ENCODE results near the gene VRK3. TPM values are rescaled to one million over a fixed set of nuclear protein-coding genes. Genes with fewer than 3 reads are reported as not detected.

The VRK3 gene
- total RNA-seq, 1 donor from 2014 or later, result 42.4 TPM

DNA sequence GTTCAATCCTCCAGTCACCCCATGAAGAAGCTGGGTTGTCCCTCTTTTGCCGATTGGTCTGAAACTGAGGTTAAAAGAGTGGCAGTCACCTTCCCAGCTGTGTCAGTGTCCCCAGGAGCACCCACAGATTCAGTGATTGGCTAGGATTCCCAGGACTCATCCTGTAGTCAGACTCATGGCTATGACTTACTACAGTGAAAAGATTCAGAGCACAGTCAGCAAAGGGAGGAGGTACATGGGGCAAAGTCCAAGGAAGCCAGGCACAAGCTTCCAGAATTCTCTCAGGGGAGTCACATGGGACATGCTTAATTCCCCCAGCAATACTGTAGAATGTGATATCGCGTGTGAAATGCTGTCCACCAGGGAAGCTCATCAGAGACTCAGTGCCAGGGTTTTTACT lies 14.8 kb upstream of the VRK3 start:
- no peak for ATAC-seq
- intact Hi-C loops (cut with DNase I), result no loop called here
- DNase-seq (ENCODE audit: low spot score), result no peak

DNA sequence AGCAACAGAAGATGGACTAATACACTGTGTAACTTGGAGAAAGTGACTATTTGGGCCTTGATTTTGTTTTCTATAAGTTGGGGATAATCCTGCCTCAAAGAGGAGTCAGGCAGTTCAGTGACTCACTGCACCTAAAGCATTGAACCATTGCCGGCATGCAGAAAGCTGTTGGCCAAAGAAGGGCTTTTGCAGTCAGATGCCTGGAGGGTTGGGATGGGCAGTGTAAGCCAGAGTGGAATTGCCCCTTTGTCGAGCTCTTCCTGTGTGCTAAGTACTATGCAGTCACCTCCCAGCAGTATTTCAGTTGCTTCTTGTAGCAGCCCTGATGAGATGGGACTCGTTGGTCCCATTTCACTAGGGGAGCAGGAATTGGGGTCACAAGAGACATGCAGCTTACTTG lies 11.7 kb upstream of the VRK3 start:
- DNase-seq (ENCODE audit: low spot score) (no peak), ATAC-seq (no peak)
- intact Hi-C loops (cut with DNase I), result no loop called here

DNA sequence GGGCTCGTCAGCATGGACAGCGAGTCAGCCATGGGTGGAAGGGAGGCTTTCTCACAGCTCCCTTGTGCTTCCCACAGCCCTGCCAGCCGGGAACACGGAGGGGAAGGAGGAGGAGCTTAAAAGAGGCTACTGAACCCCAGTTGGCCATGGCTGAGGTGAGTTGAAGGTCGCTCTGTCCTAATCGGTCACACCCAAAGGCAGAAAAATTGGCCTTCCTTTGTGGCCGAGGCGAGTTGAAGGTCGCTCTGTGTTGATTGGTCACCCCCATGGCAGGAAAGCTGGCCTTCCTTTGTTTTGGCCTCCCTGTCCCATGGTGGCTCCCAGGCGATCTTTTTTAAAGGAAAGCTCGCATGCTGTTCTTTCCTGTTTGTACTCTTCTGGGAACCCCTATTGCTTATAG lies 5.8 kb upstream of the VRK3 start:
- DNase-seq (ENCODE audit: low spot score) (no peak), ATAC-seq (no peak)
- intact Hi-C loops (cut with DNase I), result no loop called here

DNA sequence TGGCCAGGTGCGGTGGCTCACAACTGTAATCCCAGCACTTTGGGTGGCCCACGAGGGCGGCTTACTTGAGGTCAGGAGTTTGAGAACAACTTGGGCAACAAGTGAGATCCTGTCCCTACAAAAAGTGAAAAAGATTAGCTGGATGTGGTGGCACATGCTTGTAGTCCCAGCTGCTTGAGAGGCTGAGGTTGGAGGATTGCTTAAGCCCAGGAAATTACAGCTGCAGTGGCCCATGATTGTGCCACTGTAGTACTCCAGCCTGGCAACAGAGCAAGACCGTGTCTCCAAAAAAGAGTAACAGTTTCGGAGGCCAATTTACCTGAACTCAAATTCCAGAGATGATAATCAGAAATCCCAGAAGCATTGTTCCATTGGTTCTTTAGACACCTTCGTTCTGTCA lies 5.1 kb upstream of the VRK3 start:
- DNase-seq (ENCODE audit: low spot score), result no peak
- no peak for ATAC-seq
- intact Hi-C loops (cut with DNase I), result no loop called here

DNA sequence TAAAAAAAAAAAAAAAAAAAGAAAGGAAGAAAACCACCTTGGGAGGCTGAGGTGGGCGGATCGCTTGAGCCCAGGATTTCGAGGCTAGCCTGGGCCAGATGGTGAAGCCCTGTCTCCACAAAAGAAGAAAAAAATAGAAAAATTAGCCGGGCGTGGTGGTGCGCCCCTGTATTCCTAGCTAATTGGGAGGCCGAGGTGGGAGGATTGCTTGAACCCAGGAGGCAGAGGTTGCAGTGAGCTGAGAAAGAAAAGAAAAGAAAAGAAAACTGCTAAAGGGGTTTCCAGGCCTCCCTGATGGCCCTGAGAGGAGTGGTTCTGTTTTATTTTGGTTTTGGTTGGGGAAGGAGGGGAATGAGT lies 1.4 kb upstream of the VRK3 start:
- intact Hi-C loops (cut with DNase I), result no loop called here
- ATAC-seq, result no peak

DNA sequence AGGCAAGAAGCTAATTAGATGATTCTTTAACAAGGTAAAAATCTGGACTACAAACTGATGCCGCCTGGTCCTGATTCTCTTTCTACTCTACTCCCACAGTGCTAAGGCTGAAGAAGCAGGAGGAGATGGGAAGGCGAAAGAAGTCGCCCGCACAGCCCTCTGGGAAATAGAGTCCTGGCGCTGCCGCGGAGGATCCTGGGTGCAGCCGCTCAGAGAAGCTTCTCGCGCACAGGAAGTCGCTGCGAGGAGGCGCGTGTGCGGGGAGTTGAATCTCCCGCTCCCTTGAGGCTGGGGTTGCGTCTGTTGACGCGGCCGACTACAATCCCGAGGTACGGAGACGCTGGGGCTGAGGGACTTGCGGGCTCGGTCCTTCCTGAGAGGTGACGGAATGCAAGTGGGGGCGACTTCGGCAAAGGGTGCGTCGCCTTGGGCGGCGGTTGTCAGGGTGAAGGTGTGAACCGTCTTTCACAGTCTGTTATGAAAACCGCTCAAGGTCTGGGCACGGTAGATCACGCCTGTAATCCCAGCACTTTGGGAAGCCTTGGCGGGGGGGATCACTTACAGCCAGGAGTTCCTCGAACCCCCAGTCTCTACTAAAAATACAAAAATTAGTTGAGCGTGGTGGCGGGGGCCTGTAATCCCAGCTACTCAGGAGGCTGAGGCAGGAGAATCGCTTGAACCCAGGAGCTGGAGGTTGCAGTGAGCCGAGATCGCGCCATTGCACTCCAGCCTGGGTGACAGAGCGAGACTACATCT lies 800 bp upstream of the VRK3 start, which contains the start of gene ZNF473:
Gene ZNF473 (plus strand): TSS at position 212 of the 756 bp plus-strand sequence. CDS start 5,078 bp downstream, outside the sequence.
- intact Hi-C loops (cut with DNase I), result no loop called here
- DNase-seq (ENCODE audit: low spot score) (peak; percentile 96), ATAC-seq (peak; percentile 93)

More for the DNA sequence above, 1.4 kb upstream of the VRK3 start:
- no peak for DNase-seq (ENCODE audit: low spot score)

DNA sequence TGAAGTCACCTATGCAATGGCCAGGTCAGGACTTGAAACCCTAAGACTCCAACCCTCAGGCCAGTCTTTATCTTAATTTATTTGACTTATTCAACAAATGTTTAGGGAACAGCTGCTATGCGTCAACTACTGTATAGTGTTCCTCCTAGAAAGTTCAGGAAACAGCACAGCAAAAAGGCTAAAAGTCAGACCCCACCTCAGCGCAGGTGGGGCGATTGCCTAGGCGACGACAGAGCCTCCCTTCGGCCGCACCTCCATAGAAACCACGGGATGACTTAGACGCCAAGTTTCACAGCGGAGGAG lies 502 bp downstream of the VRK3 start:
- DNase-seq (ENCODE audit: low spot score), result no peak
- intact Hi-C loops (cut with DNase I), result no loop called here
- ATAC-seq, result no peak

DNA sequence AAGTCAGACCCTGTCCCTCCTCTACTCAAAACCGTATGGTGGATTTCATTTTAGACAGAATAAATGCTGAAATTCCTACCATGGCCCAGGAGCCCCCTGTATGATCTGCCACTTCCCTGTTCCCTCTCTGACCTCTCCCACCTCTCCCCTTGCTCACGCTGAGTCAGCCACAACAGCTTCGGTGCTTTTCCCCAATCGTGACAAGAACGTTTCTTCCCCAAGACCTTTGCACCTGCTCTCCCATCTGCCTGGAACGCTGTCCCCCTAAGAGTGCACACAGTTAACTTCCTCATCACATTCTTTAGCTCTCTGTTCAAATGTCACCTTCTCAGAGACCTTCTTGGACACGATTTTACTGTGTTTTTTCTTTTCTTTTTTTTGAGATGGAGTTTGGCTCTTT lies 2.3 kb downstream of the VRK3 start:
- intact Hi-C loops (cut with DNase I), result no loop called here
- DNase-seq (ENCODE audit: low spot score) (no peak), ATAC-seq (no peak)

DNA sequence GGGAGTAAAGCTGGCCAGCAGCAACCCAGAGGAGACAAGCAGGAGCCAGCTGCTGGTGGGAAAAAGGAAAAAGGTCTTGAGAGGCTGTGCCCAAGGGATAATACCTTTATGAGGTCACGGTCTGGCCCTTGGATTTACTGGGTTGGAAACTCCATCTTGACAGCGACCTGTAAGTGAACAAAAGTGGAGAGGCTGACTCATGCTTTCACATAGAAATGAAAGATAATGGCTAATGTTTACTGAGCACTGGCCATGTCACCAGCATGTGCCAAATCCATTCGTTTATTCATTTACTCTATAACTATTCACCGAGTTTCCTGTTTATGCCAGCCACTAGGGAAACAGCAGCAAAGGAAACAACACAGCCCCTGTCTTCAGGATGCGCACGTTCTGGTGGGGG lies 4.7 kb downstream of the VRK3 start:
- ATAC-seq, result no peak
- intact Hi-C loops (cut with DNase I), result no loop called here
- no peak for DNase-seq (ENCODE audit: low spot score)

DNA sequence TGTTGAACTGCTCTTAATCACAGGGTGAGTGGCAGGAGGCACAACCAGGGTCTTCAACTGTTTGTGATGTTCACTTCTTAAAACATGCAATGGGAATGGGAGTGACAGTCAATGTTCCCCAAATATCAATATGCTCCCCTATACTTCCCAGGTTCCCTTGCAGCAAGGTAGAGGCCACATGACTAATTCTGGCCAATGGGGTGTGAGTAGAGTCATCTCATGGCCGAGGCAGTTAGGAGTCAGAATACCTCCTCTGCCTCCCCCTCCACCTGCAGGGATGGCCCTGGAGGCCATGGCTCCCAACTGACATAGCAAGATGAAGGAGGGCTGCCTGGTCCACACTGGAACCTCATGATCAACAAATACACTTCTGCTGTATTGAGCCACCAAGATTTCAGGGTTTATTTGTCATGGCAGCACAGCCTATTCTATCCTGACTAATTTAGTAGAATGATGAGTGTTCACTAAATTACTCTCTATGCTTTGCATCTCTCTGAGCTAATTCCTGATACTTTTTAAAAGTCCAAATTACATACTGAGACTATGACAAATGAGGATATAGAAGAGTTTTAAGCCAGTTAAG lies 8.9 kb downstream of the VRK3 start:
- DNase-seq (ENCODE audit: low spot score), result no peak
- intact Hi-C loops (cut with DNase I), result no loop called here

DNA sequence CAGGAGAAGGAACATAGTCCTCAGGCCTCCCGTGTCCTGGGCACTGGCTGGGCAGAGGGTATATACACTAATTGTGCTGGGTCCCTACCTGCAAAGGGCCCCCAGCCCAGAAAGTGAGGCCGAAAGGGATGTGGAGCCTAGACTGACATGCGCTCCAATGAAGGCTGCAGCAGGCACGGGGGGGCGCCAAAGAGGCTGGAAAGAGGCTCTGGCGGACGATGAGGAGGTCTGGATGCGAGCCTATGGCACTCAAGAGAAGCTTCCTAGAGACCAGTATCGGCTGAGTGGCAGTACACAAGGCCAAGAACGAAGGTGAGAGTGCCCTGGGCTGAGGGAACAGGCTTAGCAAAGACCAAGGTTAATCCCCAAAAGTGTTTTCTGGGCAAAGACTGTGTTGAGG lies 16.6 kb downstream of the VRK3 start:
- DNase-seq (ENCODE audit: low spot score) (no peak), ATAC-seq (no peak)
- intact Hi-C loops (cut with DNase I), result no loop called here

More for the DNA sequence above, 8.9 kb downstream of the VRK3 start:
- ATAC-seq, result no peak

DNA sequence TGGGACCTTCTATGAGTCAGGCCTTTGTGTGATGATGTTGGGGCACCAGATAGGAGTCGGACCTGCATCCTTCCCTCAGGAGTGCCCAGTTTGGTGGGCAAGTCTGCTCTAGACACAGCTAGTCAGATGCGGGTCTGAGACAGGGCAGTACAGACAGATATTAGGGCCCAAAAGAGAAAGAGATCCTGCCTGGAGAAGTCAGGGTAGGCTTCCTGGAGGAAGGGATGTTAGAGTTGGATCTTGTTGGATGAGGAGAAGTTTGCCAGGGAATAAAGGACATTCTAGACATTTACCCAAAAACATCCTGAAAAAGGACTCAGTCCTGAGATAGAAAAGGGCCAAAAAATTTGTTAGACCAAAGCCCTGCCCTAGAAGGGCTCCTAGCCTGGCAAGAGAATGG lies 17.2 kb downstream of the VRK3 start:
- no peak for ATAC-seq
- DNase-seq (ENCODE audit: low spot score), result no peak
- intact Hi-C loops (cut with DNase I), result no loop called here

DNA sequence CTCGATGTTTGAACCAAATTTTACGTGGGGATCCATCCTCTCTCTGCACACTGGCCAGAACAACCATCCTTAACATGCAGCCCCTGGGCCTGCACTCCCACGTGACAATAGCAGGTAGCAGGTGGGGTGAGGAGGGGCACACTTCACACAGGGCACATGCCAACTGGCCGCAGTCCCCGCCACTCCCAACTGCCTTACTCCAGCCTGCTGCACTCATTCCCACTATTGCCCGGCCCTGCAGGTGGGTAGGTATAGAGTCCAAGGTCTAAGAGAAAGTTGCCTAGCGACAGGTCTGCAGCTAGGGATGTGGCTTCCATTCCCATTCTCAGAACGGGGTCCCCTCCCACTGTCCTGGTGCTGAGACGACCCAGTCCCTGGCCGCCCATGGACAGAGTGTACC lies 18.0 kb downstream of the VRK3 start:
- ATAC-seq, result no peak
- intact Hi-C loops (cut with DNase I), result no loop called here
- no peak for DNase-seq (ENCODE audit: low spot score)

DNA sequence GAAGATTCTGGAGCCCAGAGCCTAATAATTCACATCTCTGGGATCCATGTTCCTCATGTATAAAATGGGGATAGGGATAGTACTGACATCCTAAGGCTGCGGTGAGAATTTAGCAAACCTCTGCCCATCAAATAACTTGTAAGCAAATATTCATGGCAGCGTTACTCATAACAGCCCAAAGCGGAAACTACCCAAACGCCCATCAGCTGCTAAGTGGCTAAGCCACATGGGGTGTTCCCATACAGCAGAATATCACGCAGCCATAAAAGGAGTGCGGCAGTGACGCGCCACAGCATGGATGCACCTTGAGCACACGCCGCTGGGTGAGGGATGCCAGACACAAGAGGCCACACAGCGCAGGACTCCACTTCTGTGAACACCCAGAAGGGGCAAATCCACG lies 19.7 kb downstream of the VRK3 start:
- intact Hi-C loops (cut with DNase I), result no loop called here

DNA sequence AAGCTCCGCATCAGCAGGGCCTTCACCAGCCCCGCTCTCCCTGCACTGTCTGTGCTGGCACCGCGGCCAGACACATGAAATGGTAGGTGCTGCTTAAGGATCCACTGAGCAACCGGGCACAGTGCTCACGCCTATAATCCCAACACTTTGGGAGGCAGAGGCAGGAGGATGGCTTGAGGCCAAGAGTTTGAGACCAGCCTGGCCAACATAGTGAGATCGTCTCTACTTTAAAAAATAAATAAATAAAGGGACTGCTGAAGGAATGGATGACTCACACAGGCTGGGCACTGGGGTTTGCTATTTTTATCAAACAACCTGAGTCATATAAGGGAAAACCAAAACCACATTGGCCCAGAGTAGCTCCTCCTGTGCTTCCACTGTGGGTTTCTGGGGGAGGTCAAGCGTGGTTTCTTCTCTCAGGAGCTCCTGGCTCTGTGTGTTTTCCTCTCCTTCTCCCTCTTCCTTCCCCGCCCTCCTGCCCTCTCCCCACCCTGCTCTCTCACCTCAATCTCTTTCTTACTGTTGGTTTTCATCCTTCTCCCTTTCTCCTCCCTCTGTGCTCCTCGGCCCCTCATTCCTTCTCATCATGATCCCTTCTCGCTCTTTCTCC lies 21.3 kb downstream of the VRK3 start:
- DNase-seq (ENCODE audit: low spot score), result no peak
- intact Hi-C loops (cut with DNase I), result no loop called here
- ATAC-seq, result peak; percentile 92

More for the DNA sequence above, 19.7 kb downstream of the VRK3 start:
- DNase-seq (ENCODE audit: low spot score) (no peak), ATAC-seq (no peak)

DNA sequence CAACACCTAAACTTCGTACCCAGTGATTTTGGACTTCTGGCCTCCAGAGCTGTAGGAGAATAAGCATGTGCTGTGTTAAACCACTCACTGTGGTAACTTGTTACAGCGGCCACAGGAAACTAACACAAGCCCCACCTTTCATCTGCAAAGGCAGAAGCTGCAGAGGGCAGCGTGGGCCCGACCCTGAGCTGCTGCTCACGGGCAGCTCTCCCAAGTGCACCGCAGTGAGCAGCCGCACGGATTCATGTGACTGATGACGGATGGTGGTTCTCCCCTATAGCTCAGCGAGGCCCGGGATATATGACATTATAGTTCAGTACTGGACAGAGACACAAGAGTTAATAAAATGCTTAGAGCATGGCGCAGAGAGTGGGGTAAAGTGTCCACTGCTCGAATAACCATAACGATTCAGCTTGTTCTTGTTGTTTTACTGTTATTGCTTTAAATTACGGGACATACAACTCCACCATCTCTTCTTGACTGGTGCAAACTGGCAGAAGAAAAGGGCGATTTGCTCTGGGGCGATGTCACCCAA lies 21.9 kb downstream of the VRK3 start:
- intact Hi-C loops (cut with DNase I), result no loop called here
- no peak for DNase-seq (ENCODE audit: low spot score)
- peak; percentile 4 for ATAC-seq

DNA sequence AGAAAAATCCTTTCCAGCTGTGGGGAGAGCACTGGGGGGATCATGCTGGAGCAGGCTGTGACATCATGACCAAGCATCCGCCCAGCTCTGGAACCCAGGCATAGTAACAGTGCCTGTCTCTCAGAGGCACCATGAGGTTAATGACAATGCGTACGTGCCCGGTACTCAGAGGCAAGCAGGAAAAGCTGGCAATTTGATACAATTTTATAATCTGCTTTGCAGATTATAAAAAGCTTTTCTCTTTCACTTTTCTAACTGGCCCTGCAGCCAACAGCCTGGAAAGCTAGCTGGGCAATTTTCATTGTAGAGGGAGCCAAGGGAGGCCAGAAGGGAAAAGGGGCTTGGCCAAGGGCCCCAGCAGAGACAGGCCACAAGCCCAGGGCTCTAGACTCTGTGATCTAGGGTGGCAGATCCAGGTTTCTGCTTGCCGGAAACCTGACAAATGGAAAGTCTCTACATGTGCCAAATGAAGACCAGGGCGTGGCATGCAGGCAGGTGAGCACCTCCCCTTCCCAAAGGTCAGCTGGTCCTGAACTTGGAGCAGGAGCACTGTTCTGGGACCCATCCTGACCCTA lies 22.7 kb downstream of the VRK3 start:
- ATAC-seq (peak; percentile 65), DNase-seq (ENCODE audit: low spot score) (no peak)
- intact Hi-C loops (cut with DNase I), result no loop called here

DNA sequence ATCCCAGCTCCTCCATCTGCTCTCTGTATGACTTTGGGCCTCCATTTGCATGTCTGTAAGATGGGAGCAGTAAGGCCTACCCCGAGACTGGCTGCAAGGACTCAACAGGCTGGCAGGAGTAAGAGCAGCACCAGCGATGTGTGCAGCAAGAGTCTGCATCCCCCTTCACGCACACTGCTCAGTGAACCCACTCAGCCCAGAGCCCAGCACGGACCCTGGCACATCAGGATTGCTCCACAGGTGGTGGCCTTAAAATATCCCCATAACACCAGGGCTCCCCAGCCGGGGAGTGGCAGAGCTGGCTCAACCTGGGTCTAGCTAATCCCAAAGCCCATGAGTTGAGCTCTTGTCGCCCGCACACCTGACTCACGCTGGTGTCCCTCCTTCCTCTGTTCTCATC lies 23.4 kb downstream of the VRK3 start:
- DNase-seq (ENCODE audit: low spot score) (no peak), ATAC-seq (no peak)
- intact Hi-C loops (cut with DNase I), result no loop called here

DNA sequence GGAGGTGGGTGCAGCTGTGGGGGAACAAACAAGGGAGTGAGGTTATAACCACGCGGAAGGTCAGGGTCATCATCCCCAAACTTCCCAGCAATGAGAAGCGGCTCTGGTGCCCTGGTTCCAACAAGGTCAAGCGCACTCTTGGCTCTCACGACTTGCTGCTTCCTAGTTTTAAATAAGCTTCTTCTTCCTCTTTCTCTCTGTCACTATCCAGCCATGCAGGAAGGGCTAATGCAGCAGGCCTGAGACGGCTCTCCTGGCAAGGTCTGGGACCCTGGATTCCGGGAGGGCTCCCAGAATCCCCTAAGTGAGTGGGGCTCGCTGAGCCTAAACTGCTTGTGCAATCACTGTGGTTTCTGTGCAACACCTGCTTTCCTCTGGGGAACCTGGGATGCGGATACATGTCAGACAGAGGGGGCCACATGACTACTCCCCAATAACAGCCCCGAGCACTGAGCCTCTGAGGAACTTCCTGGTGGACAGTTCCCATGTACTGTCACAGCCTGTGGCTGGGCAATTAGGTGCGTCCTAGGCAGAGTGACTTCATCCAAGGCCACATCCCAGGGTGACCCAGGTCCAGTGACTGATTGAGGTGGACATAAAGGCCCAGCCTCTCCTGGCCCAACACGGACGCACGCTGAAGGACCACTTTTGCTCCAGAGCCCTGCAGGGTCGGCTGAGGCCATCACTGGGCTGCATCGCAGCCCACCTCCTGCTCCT lies 24.2 kb downstream of the VRK3 start:
- DNase-seq (ENCODE audit: low spot score), result no peak
- intact Hi-C loops (cut with DNase I), result no loop called here

More for the DNA sequence above, 24.2 kb downstream of the VRK3 start:
- ATAC-seq, result no peak
